Measurements from ENCODE around the gene TCF7L2.

Gene TCF7L2

DNA sequence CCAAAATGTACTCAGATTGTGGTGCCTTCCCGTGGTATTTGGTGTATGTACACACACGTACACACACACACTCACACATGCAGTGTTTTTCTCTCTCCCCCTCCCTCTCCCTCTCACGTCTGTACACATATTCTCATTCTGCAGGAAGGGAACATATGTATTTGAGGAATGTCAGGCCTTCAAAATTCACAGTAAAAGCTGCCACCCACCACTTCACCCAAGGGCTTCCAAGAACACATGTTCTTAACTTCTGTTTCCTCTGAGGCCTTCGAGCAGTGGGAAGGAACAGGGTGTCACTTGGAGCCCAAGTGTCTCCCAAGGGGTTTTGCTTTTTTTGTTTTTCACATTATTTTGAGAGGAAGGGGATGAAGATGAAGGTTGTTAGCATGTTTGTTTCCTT, 198.9 kb downstream of the TCF7L2 start:
- no peak for DNase-seq (ENCODE audit: low read depth)

DNA sequence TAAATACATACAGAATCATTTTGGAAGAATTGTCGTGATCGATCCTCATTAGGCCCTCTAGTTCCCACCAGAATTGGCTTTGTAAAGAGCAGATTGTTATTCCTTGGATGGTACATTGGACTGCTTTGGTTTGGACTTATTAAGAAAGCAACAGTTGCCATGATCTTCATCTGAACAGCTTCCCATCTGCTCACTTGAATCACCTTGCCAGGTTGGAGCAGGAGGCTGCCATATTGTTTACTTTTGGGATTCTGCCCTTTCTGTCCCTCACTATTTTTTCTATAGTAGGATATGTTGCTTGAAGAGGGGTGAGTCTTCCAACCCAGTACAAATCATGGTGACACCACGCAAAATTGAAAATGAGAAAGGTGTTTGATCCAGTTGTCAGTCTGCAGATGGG, 199.6 kb downstream of the TCF7L2 start:
- no peak for DNase-seq (ENCODE audit: low read depth)

DNA sequence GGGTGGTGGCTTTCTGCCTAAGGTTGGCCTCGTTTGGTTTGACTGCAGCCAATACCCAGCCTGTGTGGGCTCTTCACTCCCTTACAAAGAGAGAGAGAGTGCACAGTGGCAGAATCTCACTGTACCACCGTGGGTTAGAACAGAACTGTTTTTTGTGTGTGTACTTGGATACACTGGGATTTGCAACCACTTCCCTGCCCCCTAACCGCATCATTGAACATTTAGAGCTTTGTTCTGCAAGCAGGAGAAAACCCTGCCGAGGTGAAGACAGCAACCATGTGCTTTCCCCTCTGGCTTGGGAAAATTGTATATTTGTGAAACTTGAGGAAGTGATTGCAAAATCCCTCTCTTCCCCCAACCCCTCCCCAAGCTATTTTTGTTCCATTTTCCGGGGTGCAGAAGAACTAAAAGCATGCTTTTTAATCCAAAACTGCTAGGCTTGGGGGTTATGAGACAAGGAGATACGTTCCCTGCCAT, 201.2 kb downstream of the TCF7L2 start:
- no peak for DNase-seq (ENCODE audit: low read depth)

DNA sequence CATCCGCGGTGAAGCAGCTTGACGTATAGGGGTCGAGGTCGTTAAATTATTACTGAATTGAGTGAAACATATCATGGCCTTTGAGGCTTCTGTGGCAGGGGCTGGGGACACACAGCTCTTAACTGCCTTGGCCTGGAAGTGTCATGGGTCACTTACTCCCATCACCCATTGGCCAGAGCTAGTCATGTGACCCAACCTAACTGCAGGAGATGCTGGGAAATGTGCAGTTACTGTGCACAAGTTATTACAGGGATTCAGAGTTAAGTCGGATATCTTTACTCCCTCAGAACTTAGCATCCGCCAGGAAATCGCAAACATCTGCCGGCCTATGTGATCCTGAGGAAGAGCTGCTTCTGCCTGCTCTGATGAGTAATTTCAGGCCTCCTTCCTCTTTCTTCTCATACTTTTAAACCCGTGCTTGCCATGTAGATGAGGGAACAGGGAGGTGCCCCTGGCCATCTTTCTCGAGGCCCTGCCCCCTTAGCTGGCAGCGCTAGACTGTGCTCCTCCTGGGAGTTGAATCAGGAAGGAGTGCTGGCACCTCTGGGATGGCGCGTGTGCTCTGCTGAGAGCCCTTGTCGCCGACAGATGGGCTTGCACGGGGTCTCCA, 203.6 kb downstream of the TCF7L2 start:
- no peak for DNase-seq (ENCODE audit: low read depth)

DNA sequence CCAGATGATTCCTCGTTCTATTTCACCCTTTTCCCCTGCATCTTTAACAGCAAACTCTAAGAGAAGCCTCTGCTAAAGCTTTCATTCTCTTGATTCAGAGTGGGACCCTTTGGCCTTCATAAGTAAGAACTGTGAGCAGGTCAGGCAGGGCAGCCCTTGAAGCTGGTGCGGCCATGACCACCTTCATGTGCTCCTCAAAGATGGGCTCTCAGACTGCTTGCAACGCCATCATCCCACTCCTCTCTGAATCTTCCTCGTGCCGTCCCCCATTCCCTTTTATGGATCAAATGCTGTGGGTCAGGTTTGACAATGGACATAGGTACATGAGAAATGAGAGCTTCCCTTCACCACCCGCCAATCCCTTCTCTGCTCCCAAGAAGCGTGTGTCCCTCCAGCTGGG, 207.4 kb downstream of the TCF7L2 start:
- DNase-seq (ENCODE audit: low read depth), result no peak

DNA sequence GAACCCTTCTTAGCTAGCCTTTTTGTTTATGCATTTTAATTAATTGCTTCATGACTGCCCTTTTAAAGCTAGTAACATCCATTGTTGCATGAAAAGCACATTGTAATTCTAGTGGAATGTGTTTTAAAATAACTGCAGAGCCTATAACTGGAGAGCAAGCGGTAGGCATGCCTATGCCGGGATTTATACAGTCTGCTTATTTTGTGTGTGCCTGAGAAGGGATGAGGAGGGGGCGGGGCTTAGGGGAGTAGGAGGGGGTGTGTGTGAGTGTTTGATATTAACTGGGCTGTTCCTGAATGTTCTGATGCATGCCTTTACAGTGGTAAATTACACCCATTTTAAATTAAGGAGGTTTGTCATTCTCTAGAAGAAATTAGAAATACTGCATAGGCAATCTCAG, 208.1 kb downstream of the TCF7L2 start:
- DNase-seq (ENCODE audit: low read depth), result no peak

DNA sequence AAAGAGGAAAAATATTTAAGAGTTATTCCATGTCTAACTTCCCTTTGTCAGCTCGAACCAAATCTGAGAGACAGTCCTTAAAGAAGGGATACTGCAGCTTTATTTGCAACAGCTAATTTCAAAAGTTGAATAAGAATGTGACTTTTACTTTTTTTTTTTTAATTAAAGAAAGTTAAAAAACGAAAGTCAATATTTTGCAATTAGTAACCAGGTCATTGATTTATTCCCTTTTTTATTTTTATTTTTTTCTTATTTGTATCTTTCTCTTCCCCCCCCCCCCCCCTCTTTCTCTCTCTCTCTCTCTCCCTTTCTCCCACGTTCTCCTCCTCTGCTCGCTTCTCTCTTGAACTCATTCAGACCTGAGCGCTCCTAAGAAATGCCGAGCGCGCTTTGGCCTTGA, 209.5 kb downstream of the TCF7L2 start:
- DNase-seq (ENCODE audit: low read depth), result no peak

DNA sequence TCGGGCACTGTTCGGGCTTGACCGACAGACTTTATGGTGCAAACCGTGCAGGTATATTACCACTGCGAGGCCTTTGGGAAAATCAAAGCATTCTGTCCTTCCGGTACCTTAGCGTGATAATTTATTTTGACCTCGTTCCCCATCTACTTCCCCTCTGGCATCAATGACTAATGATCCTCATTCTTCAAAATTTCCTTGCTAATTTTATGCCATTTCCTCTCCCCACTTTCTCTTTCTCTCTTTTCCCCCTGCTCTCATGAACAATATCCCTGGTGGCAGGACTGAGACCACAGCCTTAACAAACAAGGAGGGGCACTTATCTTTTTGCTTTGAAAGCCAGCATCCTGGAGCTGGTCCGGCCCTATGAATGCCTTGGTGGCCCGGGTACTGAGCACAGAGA, 210.6 kb downstream of the TCF7L2 start:
- DNase-seq (ENCODE audit: low read depth), result no peak

DNA sequence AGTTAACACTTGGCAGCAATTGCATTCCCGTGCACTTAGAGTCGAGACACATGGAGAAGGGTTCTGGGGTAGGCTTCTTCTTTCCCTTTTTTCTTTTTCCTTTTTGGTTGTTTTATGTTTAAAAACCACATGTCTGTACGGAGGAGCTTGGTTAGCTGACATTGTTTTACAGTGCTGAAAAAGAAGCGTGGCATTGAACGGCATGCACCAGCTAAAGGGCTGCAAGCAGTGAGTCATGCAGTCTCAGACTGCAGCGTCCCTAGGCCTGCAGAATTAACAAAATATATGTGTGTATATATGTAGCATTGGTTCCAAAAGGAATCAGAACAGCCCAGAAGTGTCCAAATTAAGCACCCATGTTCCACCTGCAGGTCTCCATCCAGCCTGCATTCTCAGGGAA, 211.0 kb downstream of the TCF7L2 start:
- no peak for DNase-seq (ENCODE audit: low read depth)

DNA sequence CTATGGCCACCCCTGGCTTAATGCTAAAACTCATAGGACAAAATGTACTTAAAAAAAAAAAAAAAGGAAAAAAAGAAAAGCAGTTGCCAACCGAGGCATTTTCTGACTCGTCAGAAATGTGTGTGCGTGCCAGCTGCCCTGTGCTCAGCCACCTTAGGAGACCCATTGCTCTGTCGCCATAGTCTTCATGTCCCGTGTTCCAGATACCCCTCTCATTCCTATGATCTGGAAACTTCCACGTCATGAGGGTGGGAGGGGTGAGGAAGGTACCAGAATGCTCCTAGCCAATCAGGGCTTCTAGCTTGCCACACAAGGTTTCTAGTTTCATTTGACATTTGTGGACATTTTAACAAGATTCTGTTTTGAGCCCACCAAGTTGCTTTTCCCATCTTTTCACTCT, 212.9 kb downstream of the TCF7L2 start:
- DNase-seq (ENCODE audit: low read depth), result no peak

DNA sequence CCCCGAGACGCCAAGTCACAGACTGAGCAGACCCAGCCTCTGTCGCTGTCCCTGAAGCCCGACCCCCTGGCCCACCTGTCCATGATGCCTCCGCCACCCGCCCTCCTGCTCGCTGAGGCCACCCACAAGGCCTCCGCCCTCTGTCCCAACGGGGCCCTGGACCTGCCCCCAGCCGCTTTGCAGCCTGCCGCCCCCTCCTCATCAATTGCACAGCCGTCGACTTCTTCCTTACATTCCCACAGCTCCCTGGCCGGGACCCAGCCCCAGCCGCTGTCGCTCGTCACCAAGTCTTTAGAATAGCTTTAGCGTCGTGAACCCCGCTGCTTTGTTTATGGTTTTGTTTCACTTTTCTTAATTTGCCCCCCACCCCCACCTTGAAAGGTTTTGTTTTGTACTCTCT, 215.6 kb downstream of the TCF7L2 start:
- DNase-seq (ENCODE audit: low read depth), result no peak

DNA sequence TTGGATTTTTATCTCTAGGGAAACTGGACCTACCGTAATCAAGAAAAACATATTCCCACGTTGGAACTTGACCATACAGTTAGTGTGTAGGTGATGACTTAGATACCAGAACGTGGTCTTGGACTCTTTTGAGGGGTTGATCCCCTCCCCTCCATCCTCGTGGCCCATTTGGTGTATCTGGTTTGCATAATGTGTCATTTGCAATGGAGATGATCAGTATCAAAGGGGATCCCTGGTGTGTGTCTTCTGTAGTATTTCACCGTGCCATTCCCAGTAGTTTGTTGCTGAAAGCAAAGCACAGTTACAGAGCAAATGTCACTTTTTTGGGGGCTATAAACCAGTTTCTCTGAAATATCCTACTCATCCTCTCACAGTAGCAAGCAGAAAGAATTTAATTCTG, 217.7 kb downstream of the TCF7L2 start:
- no peak for DNase-seq (ENCODE audit: low read depth)

DNA sequence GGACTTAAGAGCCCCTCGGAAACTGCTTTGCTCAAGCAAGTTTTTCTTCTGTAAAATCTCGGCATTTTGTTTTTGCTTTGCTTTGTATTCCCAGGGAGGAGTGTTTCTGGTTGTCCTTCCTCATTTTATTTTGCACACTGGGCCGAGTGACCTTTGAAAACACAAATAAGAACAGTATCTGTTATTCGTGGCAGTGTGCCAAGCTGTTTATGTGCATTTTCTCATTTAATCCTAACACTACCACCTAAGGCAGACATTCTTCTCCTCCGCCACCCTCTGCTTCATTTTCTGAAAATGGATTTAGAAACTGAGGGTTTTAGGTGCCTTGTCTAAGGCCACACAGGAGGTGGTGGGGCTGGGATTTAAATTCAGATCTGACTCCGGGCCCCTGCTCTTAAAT, 218.5 kb downstream of the TCF7L2 start:
- no peak for DNase-seq (ENCODE audit: low read depth)

DNA sequence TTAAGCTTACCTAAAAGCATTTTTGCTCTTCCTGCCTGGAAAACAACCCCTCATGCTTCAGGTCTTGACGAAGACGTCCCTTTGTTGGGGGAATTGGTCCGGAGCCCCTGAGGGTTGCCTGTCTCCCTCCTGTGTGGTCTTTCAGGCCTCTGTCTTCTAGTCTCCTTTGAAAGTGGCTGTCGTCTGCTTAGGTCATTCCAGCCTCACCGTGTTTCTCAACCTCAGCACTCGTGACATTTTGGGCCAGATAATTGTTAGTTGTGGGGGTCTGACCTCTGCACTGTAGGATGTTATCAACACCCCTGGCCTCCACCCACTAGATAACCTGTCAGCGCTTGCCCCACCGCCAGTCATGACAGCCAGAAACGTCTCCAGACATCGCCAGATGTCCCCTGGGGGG, 219.1 kb downstream of the TCF7L2 start:
- no peak for DNase-seq (ENCODE audit: low read depth)

DNA sequence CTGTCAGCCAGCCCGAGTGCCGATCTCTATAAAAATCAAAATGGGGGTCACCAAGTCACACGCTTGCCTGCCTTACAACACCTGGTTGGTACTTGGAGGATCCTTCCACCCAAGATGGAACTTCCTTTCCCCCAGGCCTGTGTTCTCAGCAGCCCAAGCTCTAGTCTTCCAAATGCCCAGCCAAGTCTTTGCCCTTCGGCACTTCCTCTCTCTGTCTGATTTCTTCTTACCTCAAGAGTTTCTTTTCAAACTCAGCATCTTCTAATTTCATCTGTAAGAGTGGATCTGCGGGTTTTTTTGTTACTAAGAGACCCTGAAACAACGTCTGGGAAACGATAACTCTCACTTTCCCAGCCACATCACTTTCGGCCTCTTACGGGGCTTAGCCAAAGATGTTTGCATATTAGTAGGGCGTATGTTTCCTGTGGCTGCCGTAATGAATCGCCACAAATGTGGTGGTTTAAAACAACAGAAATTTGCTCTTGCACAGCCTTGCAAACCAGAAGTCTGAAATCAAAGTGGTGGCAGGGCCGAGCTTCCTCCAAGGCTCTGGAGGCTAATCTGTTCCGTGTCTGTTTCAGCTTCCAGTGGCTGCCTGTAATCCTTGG, 219.9 kb downstream of the TCF7L2 start:
- DNase-seq (ENCODE audit: low read depth), result no peak

DNA sequence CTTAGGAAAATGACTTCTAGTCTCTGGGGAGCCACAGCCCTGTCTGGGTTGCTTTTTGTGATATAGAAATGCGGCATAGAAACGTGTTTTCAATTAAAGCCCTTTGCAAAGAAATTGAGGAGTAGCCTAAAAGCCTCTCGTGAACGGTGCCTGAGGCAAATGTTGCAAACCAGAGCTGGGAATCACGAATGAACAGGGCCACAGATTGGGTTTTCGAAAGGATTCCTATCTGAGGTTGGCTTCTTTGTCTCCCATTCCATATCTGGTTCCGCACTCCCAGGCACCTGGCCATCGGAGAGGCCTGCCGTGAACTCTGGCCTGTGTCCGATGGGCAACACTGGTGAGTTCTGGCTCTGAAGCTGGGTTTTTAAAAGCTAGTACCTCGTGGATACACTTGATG, 221.6 kb downstream of the TCF7L2 start:
- no peak for DNase-seq (ENCODE audit: low read depth)

DNA sequence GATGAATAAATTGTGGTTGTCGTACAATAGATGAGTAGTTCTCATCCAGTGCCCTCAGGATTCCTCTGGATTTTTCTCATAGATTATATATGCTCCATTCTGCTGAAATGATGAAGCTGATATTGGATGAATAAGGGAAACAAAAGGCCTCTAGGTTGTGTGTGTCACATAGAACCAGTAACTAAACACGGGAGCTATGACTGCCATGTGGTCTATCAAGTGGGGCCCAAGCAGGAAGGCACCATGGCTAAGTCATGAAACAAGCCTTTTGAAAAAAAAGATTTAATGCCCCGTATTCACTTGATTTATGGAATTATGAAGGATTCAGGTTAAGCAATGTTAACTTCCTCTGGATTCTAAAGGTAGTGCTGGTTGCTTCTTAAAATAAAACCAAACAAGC, 225.1 kb downstream of the TCF7L2 start:
- no peak for DNase-seq (ENCODE audit: low read depth)

DNA sequence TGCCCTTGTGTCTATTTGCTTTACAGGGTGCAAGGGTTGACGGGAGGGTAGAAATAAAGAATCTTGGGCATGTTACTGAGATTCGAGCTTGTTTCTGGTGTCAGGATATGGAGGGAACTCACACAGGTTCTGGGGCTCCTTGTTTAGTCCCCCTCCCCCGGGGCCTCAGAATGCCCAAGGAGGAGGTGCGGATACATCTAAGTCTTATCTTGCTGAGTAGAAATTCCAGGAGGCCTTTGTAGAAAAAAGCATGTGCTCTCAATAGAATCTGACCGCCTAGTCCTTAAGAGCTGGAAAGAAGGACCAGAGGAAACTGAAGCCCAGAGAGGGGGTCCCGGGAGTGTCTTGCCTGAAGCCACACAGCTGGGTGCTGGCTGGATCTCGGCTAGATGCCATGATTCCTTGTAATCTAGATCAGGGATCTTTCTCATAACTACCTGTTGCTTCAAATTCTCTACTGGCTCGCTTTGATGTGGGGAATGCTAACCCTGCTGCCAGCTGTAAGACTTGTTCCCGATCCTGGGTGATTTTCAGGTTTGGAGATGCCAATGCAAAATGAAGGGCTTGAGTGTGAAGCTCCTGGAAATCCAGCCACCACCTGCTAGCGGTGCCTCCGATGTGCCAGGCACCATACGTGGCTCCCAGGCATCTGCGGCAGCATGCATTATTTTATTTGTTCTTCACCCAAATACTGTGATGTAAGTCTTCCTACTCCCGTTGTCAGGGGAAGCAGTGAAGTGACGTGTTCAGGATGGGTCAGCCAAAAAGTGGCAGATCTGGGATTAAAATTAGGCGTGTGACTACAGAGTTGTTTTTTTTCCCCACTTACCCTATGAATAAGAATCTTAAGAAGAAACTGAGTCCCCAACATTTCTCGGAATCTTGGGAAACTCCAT, 226.0 kb downstream of the TCF7L2 start:
- DNase-seq (ENCODE audit: low read depth), result no peak

DNA sequence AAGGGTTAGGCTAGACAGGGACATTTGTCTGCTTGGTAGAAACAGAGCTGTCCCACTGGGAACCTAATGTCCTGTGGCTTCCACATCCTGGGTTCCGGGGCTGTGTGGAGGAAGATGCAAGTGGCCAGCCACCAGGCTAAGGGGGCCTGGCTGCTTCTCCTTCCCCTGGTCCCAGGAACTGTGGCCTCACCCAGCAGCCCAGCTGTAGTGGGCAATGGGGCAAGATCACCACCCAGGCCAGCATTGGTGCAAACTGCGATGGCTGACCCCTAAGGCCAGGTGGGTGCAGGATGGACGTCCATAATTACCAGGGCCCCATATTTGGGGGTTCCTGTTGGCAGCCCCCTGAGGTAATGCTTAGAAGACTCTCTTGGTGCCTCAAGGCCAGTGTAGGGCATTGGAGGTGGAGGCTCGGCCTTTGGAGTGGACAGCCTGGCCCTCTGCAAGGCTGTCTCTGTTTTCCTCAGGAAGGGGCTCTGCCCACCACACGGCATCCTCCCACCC, 226.7 kb downstream of the TCF7L2 start:
- DNase-seq (ENCODE audit: low read depth), result no peak

DNA sequence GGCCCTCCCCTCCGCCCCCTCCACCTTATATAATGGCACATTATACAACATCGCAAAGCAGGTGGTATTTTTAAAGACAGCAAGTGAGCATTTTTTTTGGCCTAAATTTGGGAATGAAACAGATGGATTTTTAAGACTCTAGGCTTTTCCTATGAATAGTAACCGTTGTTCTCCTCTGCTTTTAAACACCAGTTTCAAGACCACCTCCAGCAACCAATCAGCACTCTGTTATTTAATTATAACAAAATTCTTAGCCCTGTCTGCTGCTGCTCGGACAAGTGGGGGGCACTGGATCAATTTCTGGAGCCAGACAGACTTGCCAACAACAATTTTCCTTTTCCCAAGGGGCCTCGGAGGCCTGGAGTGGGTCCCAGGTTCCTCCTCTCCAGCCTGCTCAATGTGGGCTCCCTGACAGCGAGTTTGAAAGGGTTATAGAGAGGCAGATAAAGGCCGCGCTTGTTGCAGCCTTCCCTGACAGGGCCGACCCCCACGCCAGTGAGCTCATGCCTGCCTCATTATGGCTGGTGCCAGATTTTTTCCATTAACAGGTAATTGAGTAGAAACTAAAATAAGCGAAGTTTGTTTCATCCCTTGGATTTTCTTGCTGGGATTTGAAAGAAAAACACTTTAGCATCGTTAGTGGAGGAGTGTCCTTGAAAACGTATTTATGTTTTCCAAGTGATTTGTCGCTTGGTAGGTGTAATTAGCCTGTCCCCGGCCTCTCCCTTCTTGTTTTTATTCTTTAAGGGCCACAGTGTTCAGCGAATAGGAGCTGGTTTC, 227.3 kb downstream of the TCF7L2 start:
- DNase-seq (ENCODE audit: low read depth), result no peak

DNA sequence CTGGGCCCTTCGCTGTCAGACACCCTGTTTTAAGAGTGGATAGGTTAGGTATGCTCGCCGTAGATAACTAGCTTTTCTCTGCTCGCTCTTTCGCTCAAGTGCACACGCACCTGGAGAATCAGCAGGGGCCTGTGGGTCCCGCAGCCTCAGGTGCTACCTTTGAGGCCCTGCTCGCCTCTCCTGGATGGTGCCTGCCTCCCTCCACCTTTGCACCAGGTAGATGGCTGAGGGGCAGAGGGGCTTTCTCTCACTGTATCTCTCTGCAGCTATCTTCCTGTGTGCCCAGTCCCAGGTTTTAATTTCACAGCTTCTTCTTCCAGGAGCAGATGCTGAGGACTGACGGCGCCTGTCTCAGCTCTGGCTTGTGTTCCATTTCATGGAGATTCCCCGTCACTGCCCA, 227.9 kb downstream of the TCF7L2 start:
- no peak for DNase-seq (ENCODE audit: low read depth)

DNA sequence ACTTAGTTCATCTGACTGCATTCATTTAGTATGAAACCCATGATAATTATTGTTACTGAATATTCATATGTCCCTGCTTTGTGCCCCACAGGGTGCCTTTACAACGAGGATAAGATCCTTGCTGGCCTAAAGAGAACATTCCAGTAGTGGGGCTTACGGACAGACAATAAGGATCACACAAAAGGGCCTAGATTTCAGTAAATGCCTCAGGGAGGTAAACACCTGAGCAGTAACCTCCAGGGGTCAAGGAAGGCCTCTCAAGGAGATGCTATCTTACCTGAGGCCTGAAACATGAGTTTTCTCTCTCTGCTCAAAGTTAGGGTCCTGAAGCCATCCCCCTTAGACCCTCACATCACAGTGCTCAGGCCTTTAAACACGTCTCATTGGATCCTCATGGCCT, 228.7 kb downstream of the TCF7L2 start:
- no peak for DNase-seq (ENCODE audit: low read depth)

Measured in activated T-helper 1 cell treated with Interleukin-2 at 50 U/mL for 16 hours (primary cell).